ENCODE measurements around the gene CKAP2.
A peak's percentile ranks its signal among the peaks of the same experiment; 100 is the strongest.
"Not testable (repeated sequence)": the region's sequence is repeated elsewhere in the genome, so short reads cannot be mapped to it uniquely, and the experiment has no call there.

CKAP2 gene

GRCh38 chr13:52451135-52451804 lies 4.0 kb upstream of the CKAP2 start:
- no peak for DNase-seq

- DNase-seq: no peak
Observed at GRCh38 chr13:52452470-52452869, 2.8 kb upstream of the CKAP2 start.

GRCh38 chr13:52454459-52454819 lies 839 bp upstream of the CKAP2 start:
- no peak for DNase-seq

DNA sequence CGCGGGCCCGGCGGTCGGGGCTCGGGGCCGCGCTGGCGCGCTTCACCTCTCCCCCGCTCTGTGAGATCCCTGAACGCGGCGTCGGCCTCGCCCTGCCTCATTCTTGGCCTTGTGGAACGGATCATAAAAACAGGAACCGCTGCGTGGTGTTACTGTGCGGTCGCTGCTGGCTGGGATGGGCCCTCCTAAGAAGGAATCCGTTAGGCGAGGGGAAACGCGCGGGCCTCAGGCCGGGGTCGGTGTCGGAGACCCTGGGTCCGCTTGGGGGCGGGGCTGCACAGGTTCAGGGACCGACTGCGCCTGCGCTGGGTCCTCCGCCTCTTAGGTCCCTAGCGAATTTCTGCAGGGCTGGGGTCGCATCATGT lies 381 bp downstream of the CKAP2 start:
- peak; percentile 76 for DNase-seq

DNA sequence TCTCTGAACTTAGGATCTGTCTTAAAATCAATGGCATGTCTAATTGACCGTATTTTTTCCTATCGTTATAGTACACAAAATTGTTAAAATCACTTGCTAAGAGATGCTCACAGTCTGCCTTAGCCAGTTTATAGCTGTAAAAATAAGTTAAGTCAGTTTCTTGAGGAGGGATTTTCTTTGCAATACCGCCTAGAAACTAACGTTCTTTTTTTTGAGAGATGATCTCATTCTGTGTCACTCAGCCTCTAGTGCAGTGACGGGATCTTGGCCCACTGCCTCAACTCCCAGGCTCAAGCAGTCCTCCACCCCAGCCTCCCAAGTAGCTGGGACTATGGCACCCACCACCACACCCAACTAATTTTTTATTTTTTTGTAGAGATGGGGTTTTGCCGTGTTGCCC lies 4.4 kb downstream of the CKAP2 start:
- DNase-seq: no peak

GRCh38 chr13:52461265-52461664 lies 6.0 kb downstream of the CKAP2 start:
- no peak for DNase-seq

- DNase-seq: no peak
Observed at GRCh38 chr13:52463526-52463925, 8.2 kb downstream of the CKAP2 start.

- DNase-seq: not testable (repeated sequence)
Observed at GRCh38 chr13:52468487-52468886, 13.2 kb downstream of the CKAP2 start.

DNA sequence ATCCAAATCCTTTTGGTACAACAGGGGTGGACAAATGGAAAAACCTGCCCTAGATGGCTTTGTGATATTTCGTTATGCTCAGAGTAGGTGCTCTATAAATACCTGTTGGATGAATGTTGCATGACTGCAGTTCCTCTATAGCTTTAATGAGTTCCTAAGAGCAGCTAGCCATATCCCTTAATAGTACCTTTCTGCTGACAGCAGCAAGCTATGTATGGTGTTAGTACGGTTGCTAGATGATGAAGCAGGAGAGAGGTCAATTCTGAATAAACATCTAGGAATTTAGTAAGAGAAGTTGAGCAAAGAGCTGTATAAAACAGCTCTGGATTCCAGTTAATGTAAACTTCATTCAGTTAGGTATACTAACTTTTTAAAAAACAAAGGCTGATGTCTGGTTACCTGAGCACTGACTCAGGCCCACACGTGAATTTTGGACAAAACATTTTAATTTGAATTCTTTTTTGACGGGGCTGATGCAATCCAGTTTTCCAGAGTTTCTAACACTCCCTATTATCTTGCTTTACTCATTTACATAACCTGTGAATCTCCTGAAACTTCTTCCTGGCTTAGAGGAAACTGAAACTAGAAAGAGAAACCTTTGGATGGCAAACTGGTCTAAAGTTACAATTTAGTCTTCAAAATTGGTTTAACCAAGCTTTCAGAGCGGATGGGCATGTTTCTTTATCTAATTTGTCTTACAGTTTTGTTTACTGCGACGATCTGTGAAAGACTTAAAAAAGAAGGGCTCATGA lies 25.6 kb downstream of the CKAP2 start:
- DNase-seq: not testable (repeated sequence)

GRCh38 chr13:52487078-52487477 lies 31.8 kb downstream of the CKAP2 start:
- DNase-seq: not testable (repeated sequence)

GRCh38 chr13:52488763-52489162 lies 33.5 kb downstream of the CKAP2 start:
- DNase-seq: not testable (repeated sequence)

GRCh38 chr13:52491015-52491414 lies 35.7 kb downstream of the CKAP2 start:
- not testable (repeated sequence) for DNase-seq

DNA sequence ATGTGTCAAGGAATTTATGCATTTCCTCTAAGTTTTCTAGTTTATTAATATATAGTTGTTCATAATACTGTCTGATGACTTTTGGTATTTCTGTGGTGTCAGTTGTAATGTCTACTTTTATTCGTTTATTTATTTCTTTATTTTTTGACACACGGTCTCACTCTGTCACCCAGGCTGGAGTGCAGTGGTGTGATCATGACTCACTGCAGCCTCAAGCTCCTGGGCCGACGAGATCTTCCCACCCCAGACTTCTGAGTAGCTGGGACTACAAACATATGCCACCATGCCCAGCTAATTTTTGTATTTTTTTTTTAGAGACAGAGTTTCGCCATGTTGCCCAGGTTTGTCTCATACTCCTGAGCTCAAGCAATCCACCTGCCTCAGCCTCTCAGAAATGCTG lies 39.0 kb downstream of the CKAP2 start:
- not testable (repeated sequence) for DNase-seq

DNA sequence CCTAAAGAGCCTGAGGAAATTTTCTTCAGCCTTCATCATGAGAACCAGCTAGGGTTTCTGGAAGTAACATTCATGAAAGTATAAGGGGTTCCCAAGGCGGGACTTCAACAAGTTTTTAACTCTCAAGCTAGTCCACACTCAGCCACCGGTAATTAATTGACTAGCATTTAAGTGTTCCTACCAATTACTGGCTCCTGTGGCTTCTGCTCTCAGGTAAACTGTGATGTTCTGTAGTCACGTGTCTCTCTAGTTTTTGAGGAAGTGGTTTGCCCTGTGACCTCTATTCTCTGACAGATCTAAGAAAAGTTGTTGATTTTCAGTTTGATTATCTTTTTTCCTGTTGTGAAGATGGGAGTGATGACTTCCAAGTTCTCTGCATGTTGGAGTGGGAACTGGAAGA lies 42.7 kb downstream of the CKAP2 start:
- not testable (repeated sequence) for DNase-seq

DNA sequence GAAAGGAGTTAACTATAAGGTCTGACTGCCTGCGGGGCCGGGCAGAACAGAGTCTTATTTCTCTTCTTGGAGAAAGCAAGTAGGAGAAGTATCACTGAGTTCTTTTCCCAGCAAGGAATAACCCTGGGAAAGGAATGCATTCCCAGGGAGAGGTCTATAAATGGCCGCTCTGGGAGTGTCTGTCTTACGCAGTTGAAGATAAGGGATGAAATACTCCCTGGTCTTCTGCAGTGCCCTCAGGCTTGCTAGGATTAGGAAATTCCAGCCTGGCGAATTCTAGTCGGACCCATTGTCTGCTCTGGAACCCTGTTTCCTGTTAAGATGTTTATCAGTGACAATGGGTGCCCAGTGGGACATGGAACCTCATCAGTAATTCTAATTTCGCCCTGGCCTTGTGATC lies 47.0 kb downstream of the CKAP2 start:
- DNase-seq: not testable (repeated sequence)

- not testable (repeated sequence) for DNase-seq
Observed at GRCh38 chr13:52505843-52506242, 50.6 kb downstream of the CKAP2 start.

GRCh38 chr13:52509532-52509931 lies 54.3 kb downstream of the CKAP2 start:
- not testable (repeated sequence) for DNase-seq

DNA sequence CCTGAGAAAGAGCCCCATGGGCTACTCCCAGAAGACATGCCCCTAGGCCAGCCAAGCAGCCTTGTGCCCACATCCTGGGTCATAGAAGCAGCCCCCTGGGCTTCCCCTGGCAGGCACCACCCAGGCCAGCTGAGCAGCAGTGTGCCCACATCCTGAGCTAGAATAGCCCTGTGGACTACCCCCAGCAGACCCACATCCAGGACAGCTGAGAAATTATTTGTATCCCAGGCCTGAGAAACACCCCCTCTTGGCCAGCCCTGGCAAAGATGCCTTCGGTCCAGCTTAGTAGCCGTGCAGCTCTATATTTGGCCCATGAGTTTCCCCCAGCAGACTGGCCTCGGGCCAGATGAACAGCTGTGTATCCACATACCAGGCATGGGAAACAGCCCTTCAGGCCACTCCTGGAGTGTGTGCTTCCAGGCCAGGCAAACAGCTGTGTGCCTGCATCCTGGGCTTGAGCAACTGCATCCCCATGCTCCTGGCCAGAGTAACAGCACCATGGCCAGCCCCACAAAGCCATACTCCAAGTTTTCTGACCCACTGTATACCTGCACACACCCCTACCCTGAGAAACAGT lies 55.0 kb downstream of the CKAP2 start:
- not testable (repeated sequence) for DNase-seq

GRCh38 chr13:52511598-52511997 lies 56.3 kb downstream of the CKAP2 start:
- not testable (repeated sequence) for DNase-seq

GRCh38 chr13:52513957-52514596 lies 58.8 kb downstream of the CKAP2 start:
- peak; percentile 31 for DNase-seq

DNA sequence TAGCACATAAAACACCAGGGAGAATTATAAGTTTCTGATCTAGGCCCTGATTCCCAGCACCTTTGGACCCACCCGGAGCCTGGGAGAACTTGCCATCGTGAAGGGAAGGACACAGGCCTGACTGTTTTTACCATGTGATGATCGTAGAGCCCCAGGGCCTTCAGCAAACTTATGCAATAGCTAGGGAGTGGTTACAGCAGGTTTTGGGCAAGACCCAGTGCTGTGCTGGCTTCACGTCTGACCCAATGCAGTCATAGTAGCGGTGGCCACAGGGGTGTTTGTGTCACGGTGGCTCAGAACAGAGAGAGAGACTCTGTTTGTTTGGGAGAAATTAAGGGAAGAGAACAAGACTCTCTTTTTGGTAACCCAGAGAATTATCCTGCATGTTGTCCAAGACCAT lies 68.0 kb downstream of the CKAP2 start:
- not testable (repeated sequence) for DNase-seq

All from suppressor macrophage treated with lipopolysaccharide for 4 hours (primary cell).